ENCODE results near the gene RPL27A. TPM values are rescaled to one million over a fixed set of nuclear protein-coding genes. Genes with fewer than 3 reads are reported as not detected.

Gene RPL27A
- total RNA-seq, 1 donor from 2014 or later = 789 TPM

- H3K27me3 ChIP-seq = no peaks in the 10 kb centered on the region
- no peak overlapping the region for H3K4me3 ChIP-seq
- H3K36me3 ChIP-seq = peaks cover under 1 to 4% of the 10 kb centered on the region in 2 donors
- peaks cover 24 to 78% of the 10 kb centered on the region in 2 donors for H3K4me1 ChIP-seq
- peak overlapping the region; percentile 89 to 91 for H3K27ac ChIP-seq
- intact Hi-C loops (cut with DNase I) = loop anchor here (1.0 kb wide), 1 partner anchor 9 kb away; no protein-coding TSS in a partner anchor
- peak in 1 of 2 donors; percentile 83 for DNase-seq (ENCODE audit: low spot score in 2 of 2)
- TF ChIP-seq CTCF (IDR thresholded peaks at IDR 0.05) = no peak
- no peaks in the 10 kb centered on the region for H3K9me3 ChIP-seq
Observed at GRCh38 chr11:8717876-8718753, 35.5 kb downstream of the RPL27A start.

- Histone ChIP-seq H3K9me3 (no peaks in the 10 kb centered on the region), H3K4me3 (peak overlapping the region in 1 of 2 donors; percentile 22), H3K27ac (peak overlapping the region; percentile 89 to 91), H3K27me3 (no peaks in the 10 kb centered on the region), H3K4me1 (peaks cover 24 to 78% of the 10 kb centered on the region in 2 donors), H3K36me3 (peaks cover 0 to 4% of the 10 kb centered on the region in 2 donors)
- DNase-seq (ENCODE audit: low spot score in 2 of 2) = peak; percentile 33 to 89
- no peak for TF ChIP-seq CTCF (IDR thresholded peaks at IDR 0.05)
- intact Hi-C loops (cut with DNase I) = no loop called here
Observed at GRCh38 chr11:8719211-8719649, 36.6 kb downstream of the RPL27A start.

- Histone ChIP-seq H3K9me3 (no peaks in the 10 kb centered on the region), H3K36me3 (peaks cover 2 to 6% of the 10 kb centered on the region in 2 donors), H3K27me3 (no peaks in the 10 kb centered on the region), H3K27ac (peak overlapping the region; percentile 89 to 91), H3K4me3 (peak overlapping the region in 1 of 2 donors; percentile 22), H3K4me1 (peaks cover 24 to 76% of the 10 kb centered on the region in 2 donors)
- TF ChIP-seq CTCF (IDR thresholded peaks at IDR 0.05) = no peak
- intact Hi-C loops (cut with DNase I) = loop anchor here (1.0 kb wide), 1 partner anchor 13 kb away; no protein-coding TSS in a partner anchor
- no peak for DNase-seq (ENCODE audit: low spot score in 2 of 2)
Observed at GRCh38 chr11:8719721-8720120, 37.1 kb downstream of the RPL27A start.

- Histone ChIP-seq H3K4me3 (no peak overlapping the region), H3K27ac (peak overlapping the region; percentile 89 to 91), H3K4me1 (peaks cover 24 to 71% of the 10 kb centered on the region in 2 donors), H3K36me3 (peaks cover 6% of the 10 kb centered on the region in 2 donors), H3K27me3 (no peaks in the 10 kb centered on the region), H3K9me3 (no peaks in the 10 kb centered on the region)
- no peak for DNase-seq (ENCODE audit: low spot score in 2 of 2)
- intact Hi-C loops (cut with DNase I) = loop anchor here (1.0 kb wide), 1 partner anchor 12 kb away; no protein-coding TSS in a partner anchor
- no peak for TF ChIP-seq CTCF (IDR thresholded peaks at IDR 0.05)
Observed at GRCh38 chr11:8720352-8720751, 37.8 kb downstream of the RPL27A start.

- H3K27ac ChIP-seq = peak overlapping the region; percentile 89 to 91
- intact Hi-C loops (cut with DNase I) = loop anchor here (1.0 kb wide), 1 partner anchor 11 kb away; no protein-coding TSS in a partner anchor
- H3K36me3 ChIP-seq = peaks cover 5 to 6% of the 10 kb centered on the region in 2 donors
- no peak for DNase-seq (ENCODE audit: low spot score in 2 of 2)
- no peak for TF ChIP-seq CTCF (IDR thresholded peaks at IDR 0.05)
- peaks cover 24 to 65% of the 10 kb centered on the region in 2 donors for H3K4me1 ChIP-seq
- H3K4me3 ChIP-seq = no peak overlapping the region
- no peaks in the 10 kb centered on the region for H3K27me3 ChIP-seq
- H3K9me3 ChIP-seq = no peaks in the 10 kb centered on the region
Observed at GRCh38 chr11:8720868-8721608, 38.4 kb downstream of the RPL27A start.

All from ascending aorta (tissue), 2 donors.